HepG2 (cell line): Measurements from ENCODE around the gene CTCF. TPM values are rescaled to one million over a fixed set of nuclear protein-coding genes. Genes with fewer than 3 reads are reported as not detected.

Experiments used
- HMGA1 ChIP-seq: sonication (generic); formaldehyde crosslinking; conservative IDR thresholded peaks from 2 replicates; pipeline ENCODE4 v1.4.0; 2020; ENCODE audit warnings: missing genetic modification reagents
- HNF4G ChIP-seq, 2 experiments: sonication (generic) in 1 of 2; formaldehyde crosslinking in 1 of 2; IDR thresholded peaks; 2 replicates each; pipeline versions ENCODE4 v1.4.0 to v1.6.1; 2011 to 2020; ENCODE audit warnings: borderline replicate concordance in 2 of 2, low read depth in 2 of 2, mild to moderate bottlenecking in 2 of 2, low read length in 1 of 2, missing genetic modification reagents in 1 of 2, moderate library complexity in 1 of 2
- MNT ChIP-seq: fragments of 450-650 bp; IDR thresholded peaks from 2 replicates; pipeline ENCODE4 v1.6.1; 2016
- NR1H2 ChIP-seq: sonication (generic); formaldehyde crosslinking; IDR thresholded peaks from 2 replicates; pipeline ENCODE4 v1.8.1; 2022; ENCODE audit warnings: low read depth, missing genetic modification reagents, borderline replicate concordance
- SALL2 ChIP-seq: sonication (generic); formaldehyde crosslinking; IDR thresholded peaks from 2 replicates; pipeline ENCODE4 v1.8.1; 2023; ENCODE audit warnings: mild to moderate bottlenecking, missing genetic modification reagents, inconsistent platforms
- SNAPC2 ChIP-seq: sonication (generic); formaldehyde crosslinking; IDR thresholded peaks from 2 replicates; pipeline ENCODE4 v1.8.1; 2022; ENCODE audit warnings: mild to moderate bottlenecking, missing genetic modification reagents
- ZNF446 ChIP-seq: sonication (generic); formaldehyde crosslinking; IDR thresholded peaks from 2 replicates; pipeline ENCODE4 v1.5.0; 2020; ENCODE audit warnings: mild to moderate bottlenecking, missing genetic modification reagents
- ZNF670 ChIP-seq: sonication (generic); formaldehyde crosslinking; IDR thresholded peaks from 2 replicates; pipeline ENCODE4 v1.8.0; 2022; ENCODE audit warnings: mild to moderate bottlenecking, missing genetic modification reagents, borderline replicate concordance
- ZNF709 ChIP-seq: sonication (generic); formaldehyde crosslinking; IDR thresholded peaks from 2 replicates; pipeline ENCODE4 v1.5.0; 2020; ENCODE audit warnings: mild to moderate bottlenecking, missing genetic modification reagents
- ZNF746 ChIP-seq: sonication (generic); formaldehyde crosslinking; IDR thresholded peaks from 2 replicates; pipeline ENCODE4 v1.8.0; 2022; ENCODE audit warnings: mild to moderate bottlenecking, missing genetic modification reagents
- ZNF891 ChIP-seq: sonication (generic); formaldehyde crosslinking; IDR thresholded peaks from 2 replicates; pipeline ENCODE4 v1.5.0; 2020; ENCODE audit warnings: mild to moderate bottlenecking, missing genetic modification reagents
- polyA plus RNA-seq, 8 experiments: library from polyadenylated mRNA; depleted of rRNA in 3 of 8; stranded (reverse) in 7 of 8; unstranded in 1 of 8; fragments of >200 nt; fragmentation: Illumina TruSeq in 4 of 8; extraction: Trizol in 4 of 8; gene quantifications; 2 replicates each; pipeline versions ENCODE4 v1.2.1 to v1.2.3, GENCODE V29; 2011 to 2016; ENCODE audit warnings: low read depth in 4 of 8, missing spikeins in 1 of 8, mixed read lengths in 1 of 8; ENCODE audit not compliant: insufficient read depth in 1 of 8
- total RNA-seq, 5 experiments: library from RNA; depleted of rRNA; stranded (reverse); fragments of >200 nt; fragmentation: Illumina TruSeq; extraction: Trizol; gene quantifications; 2 replicates each; pipeline ENCODE4 v1.2.3, GENCODE V29; 2016; ENCODE audit warnings: low read depth in 1 of 5
- TF ChIP-seq, protein P1 (sequence below): sonication (generic); formaldehyde crosslinking; IDR thresholded peaks from 2 replicates; pipeline ENCODE4 v1.4.0; 2020; ENCODE audit warnings: missing genetic modification reagents, mild to moderate bottlenecking, borderline replicate concordance
- TF ChIP-seq, protein P2 (sequence below): sonication (generic); formaldehyde crosslinking; IDR thresholded peaks from 2 replicates; pipeline ENCODE4 v1.5.0; 2020; ENCODE audit warnings: mild to moderate bottlenecking, missing genetic modification reagents
- TF ChIP-seq, protein P3 (sequence below): sonication (generic); formaldehyde crosslinking; IDR thresholded peaks from 2 replicates; pipeline ENCODE4 v1.4.0; 2020; ENCODE audit warnings: missing genetic modification reagents, borderline replicate concordance
- TF ChIP-seq, protein P4 (sequence below): sonication (generic); formaldehyde crosslinking; IDR thresholded peaks from 2 replicates; pipeline ENCODE4 v1.8.1; 2023; ENCODE audit warnings: mild to moderate bottlenecking, missing genetic modification reagents, borderline replicate concordance

Gene CTCF
- total and polyA plus RNA-seq, 2 of the 13 experiments (the other 11 are each of a cell fraction or from before 2014, with no cell fraction given), result 19.5 to 37.5 TPM

- TF ChIP-seq, protein P1, sequence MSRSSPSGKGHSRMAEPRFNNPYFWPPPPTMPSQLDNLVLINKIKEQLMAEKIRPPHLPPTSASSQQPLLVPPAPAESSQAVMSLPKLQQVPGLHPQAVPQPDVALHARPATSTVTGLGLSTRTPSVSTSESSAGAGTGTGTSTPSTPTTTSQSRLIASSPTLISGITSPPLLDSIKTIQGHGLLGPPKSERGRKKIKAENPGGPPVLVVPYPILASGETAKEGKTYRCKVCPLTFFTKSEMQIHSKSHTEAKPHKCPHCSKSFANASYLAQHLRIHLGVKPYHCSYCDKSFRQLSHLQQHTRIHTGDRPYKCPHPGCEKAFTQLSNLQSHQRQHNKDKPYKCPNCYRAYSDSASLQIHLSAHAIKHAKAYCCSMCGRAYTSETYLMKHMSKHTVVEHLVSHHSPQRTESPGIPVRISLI (CRISPR knock-in tag), result no peak; the same call in 1 of the 2 replicates
- TF ChIP-seq, protein P2, sequence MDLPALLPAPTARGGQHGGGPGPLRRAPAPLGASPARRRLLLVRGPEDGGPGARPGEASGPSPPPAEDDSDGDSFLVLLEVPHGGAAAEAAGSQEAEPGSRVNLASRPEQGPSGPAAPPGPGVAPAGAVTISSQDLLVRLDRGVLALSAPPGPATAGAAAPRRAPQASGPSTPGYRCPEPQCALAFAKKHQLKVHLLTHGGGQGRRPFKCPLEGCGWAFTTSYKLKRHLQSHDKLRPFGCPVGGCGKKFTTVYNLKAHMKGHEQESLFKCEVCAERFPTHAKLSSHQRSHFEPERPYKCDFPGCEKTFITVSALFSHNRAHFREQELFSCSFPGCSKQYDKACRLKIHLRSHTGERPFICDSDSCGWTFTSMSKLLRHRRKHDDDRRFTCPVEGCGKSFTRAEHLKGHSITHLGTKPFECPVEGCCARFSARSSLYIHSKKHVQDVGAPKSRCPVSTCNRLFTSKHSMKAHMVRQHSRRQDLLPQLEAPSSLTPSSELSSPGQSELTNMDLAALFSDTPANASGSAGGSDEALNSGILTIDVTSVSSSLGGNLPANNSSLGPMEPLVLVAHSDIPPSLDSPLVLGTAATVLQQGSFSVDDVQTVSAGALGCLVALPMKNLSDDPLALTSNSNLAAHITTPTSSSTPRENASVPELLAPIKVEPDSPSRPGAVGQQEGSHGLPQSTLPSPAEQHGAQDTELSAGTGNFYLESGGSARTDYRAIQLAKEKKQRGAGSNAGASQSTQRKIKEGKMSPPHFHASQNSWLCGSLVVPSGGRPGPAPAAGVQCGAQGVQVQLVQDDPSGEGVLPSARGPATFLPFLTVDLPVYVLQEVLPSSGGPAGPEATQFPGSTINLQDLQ (CRISPR knock-in tag), result no peak
- TF ChIP-seq ZNF446 (CRISPR knock-in tag) (0 out of 2 replicates have a peak, but pooled peaks have one; percentile 19), HMGA1 (CRISPR knock-in tag) (no peak), NR1H2 (0 out of 2 replicates have a peak, but pooled peaks have one; percentile 13), HNF4G (IDR thresholded peaks at IDR 0.05; ENCODE audit: borderline replicate concordance, low read depth, low read length) (no peak), HNF4G (CRISPR knock-in tag; IDR thresholded peaks at IDR 0.05; ENCODE audit: borderline replicate concordance, low read depth) (0 out of 2 replicates have a peak, but pooled peaks have one; percentile 3), ZNF709 (CRISPR knock-in tag) (no peak), SALL2 (CRISPR knock-in tag) (no peak), MNT (no peak), ZNF746 (CRISPR knock-in tag) (0 out of 2 replicates have a peak, but pooled peaks have one; percentile 46), ZNF670 (CRISPR knock-in tag) (0 out of 2 replicates have a peak, but pooled peaks have one; percentile 69), SNAPC2 (CRISPR knock-in tag) (no peak), ZNF891 (CRISPR knock-in tag) (peak; percentile 26; the same call in 1 of the 2 replicates)
- TF ChIP-seq, protein P3, sequence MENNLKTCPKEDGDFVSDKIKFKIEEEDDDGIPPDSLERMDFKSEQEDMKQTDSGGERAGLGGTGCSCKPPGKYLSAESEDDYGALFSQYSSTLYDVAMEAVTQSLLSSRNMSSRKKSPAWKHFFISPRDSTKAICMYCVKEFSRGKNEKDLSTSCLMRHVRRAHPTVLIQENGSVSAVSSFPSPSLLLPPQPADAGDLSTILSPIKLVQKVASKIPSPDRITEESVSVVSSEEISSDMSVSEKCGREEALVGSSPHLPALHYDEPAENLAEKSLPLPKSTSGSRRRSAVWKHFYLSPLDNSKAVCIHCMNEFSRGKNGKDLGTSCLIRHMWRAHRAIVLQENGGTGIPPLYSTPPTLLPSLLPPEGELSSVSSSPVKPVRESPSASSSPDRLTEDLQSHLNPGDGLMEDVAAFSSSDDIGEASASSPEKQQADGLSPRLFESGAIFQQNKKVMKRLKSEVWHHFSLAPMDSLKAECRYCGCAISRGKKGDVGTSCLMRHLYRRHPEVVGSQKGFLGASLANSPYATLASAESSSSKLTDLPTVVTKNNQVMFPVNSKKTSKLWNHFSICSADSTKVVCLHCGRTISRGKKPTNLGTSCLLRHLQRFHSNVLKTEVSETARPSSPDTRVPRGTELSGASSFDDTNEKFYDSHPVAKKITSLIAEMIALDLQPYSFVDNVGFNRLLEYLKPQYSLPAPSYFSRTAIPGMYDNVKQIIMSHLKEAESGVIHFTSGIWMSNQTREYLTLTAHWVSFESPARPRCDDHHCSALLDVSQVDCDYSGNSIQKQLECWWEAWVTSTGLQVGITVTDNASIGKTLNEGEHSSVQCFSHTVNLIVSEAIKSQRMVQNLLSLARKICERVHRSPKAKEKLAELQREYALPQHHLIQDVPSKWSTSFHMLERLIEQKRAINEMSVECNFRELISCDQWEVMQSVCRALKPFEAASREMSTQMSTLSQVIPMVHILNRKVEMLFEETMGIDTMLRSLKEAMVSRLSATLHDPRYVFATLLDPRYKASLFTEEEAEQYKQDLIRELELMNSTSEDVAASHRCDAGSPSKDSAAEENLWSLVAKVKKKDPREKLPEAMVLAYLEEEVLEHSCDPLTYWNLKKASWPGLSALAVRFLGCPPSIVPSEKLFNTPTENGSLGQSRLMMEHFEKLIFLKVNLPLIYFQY (CRISPR knock-in tag), result no peak
- TF ChIP-seq, protein P4, sequence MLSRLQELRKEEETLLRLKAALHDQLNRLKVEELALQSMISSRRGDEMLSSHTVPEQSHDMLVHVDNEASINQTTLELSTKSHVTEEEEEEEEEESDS, result peak; percentile 60; the same call in 1 of the 2 replicates
These were observed 105.1 kb downstream of the CTCF start (continued) for GRCh38 chr16:67667453-67667816.
